Keratinocyte (primary cell): ENCODE measurements around the gene ANKRD10.

Experiments used
- CTCF ChIP-seq, 3 experiments: IDR thresholded peaks in 1 of 3; conservative IDR thresholded peaks in 1 of 3; optimal IDR thresholded peaks in 1 of 3; 2 replicates in 2 of 3; 3 replicates in 1 of 3; pipeline versions ENCODE3 to v1.5.1; 2011; ENCODE audit warnings: low read length in 3 of 3, mild to moderate bottlenecking in 3 of 3, moderate library complexity in 2 of 3, control low read depth in 1 of 3, inconsistent platforms in 1 of 3; ENCODE audit not compliant: insufficient read depth in 2 of 3; ENCODE audit errors: extremely low read depth in 1 of 3
- EZH2 ChIP-seq: IDR thresholded peaks from one replicate; pipeline ENCODE4 v1.6.1; 2012; ENCODE audit warnings: inconsistent platforms, mild to moderate bottlenecking, low read length, moderate library complexity

- TF ChIP-seq CTCF (optimal IDR thresholded peaks at IDR 0.05 in 1 of 3, IDR thresholded peaks at IDR 0.05 in 1 of 3, conservative IDR thresholded peaks at IDR 0.05 in 1 of 3; ENCODE audit: extremely low read depth in 1 of 3, insufficient read depth in 2 of 3, low read length in 3 of 3), result no peak
- TF ChIP-seq EZH2, result no peak
These were observed 48.7 kb upstream of the ANKRD10 start for GRCh38 chr13:110963554-110963970.
